Measurements from ENCODE around the gene TNS3. TPM values are rescaled to one million over a fixed set of nuclear protein-coding genes. Genes with fewer than 3 reads are reported as not detected.

The TNS3 gene
- total and polyA plus RNA-seq, 10 of the 15 experiments (the other 5 are each of a cell fraction or from before 2014, with no cell fraction given), result 0.27 to 2.7 (median 0.79) TPM

DNA sequence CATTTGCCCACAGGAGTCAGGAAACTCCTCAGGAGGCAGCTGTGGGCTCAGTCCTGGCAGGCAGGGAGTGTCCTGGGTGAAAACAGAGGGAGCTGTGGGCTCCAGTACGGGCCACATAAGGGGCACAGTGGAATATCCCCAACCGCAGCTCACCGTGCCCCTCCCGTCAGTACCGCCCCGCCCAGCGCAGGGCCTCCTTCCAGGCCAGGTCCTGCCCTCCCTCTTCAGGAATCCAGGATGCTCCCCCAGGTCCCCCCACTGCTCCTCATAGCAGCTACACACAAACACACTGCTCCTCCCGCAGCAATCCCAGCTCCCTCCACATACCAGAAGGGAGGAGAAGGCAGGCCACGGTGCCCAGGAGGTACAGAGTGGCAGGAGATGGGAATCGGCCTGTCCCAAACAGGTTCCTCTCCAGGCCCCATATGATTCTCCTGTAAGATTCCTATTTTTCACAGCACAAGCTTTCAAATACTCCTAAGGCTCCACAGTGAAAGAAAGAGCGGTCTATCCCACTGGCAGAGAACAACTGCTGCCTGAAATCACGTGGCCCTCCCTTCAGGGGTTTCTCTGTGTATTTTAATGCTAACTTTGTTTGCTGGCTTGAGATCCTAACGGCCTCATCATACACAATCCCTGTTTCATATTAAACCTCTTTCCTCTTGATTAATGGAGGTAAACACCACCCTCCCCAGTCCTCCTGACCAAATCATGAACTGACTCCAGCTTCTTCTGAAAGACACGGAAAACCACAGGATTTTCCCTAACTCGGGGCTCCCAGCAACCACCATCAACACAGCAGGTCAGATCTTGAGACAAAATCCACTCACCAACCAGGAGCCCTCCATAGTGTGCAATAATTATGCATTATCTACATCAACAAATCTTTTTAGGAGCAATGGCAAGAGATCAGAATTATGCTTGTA lies 178.7 kb downstream of the TNS3 start:
- Histone ChIP-seq H3K79me2 (ENCODE audit: control insufficient read depth, insufficient read depth, low read length) (no peaks in the 10 kb centered on the region), H3K9ac (ENCODE audit: control insufficient read depth, insufficient read depth, low read length) (no peak overlapping the region), H3K4me2 (ENCODE audit: control insufficient read depth, insufficient read depth) (no peak overlapping the region), H3K4me3 (no peak overlapping the region), H3K27ac (ENCODE audit: control insufficient read depth, insufficient read depth) (no peak overlapping the region), H3K27me3 (replicated peaks in 1 of 2; ENCODE audit: control insufficient read depth in 2 of 2, insufficient read depth in 2 of 2, low read length in 1 of 2) (no peaks in the 10 kb centered on the region), H2AFZ (ENCODE audit: control insufficient read depth, low read depth, low read length) (no peak overlapping the region), H3K36me3 (ENCODE audit: control insufficient read depth in 2 of 2, insufficient read depth in 2 of 2, low read length in 1 of 2) (no peaks in the 10 kb centered on the region), H4K20me1 (ENCODE audit: control insufficient read depth, insufficient read depth) (no peaks in the 10 kb centered on the region), H3K4me1 (ENCODE audit: control insufficient read depth, insufficient read depth, low read length) (no peaks in the 10 kb centered on the region), H3K9me3 (replicated peaks; ENCODE audit: control insufficient read depth, insufficient read depth, low read length) (no peaks in the 10 kb centered on the region)
- intact Hi-C loops (cut with micrococcal nuclease; ENCODE audit: unreplicated experiment), result no loop called here
- TF ChIP-seq, protein P1, sequence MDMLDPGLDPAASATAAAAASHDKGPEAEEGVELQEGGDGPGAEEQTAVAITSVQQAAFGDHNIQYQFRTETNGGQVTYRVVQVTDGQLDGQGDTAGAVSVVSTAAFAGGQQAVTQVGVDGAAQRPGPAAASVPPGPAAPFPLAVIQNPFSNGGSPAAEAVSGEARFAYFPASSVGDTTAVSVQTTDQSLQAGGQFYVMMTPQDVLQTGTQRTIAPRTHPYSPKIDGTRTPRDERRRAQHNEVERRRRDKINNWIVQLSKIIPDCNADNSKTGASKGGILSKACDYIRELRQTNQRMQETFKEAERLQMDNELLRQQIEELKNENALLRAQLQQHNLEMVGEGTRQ (IDR thresholded peaks at IDR 0.05; ENCODE audit: borderline replicate concordance, low read depth, low read length), result no peak
- TF ChIP-seq, protein P2, sequence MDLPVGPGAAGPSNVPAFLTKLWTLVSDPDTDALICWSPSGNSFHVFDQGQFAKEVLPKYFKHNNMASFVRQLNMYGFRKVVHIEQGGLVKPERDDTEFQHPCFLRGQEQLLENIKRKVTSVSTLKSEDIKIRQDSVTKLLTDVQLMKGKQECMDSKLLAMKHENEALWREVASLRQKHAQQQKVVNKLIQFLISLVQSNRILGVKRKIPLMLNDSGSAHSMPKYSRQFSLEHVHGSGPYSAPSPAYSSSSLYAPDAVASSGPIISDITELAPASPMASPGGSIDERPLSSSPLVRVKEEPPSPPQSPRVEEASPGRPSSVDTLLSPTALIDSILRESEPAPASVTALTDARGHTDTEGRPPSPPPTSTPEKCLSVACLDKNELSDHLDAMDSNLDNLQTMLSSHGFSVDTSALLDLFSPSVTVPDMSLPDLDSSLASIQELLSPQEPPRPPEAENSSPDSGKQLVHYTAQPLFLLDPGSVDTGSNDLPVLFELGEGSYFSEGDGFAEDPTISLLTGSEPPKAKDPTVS (IDR thresholded peaks at IDR 0.05; ENCODE audit: low read depth, low read length), result no peak
- TF ChIP-seq FOXM1 (IDR thresholded peaks at IDR 0.05; ENCODE audit: low read depth, low read length) (no peak), POLR2AphosphoS5 (IDR thresholded peaks at IDR 0.05; ENCODE audit: low read length) (no peak), CHD4 (IDR thresholded peaks at IDR 0.05) (no peak), MXI1 (IDR thresholded peaks at IDR 0.05; ENCODE audit: low read depth, low read length) (no peak), WRNIP1 (IDR thresholded peaks at IDR 0.05; ENCODE audit: borderline replicate concordance, low read depth, low read length) (no peak), RB1 (IDR thresholded peaks at IDR 0.05; ENCODE audit: borderline replicate concordance) (no peak), KAT2A (conservative IDR thresholded peaks at IDR 0.05; ENCODE audit: control insufficient read depth, low read depth, low read length) (no peak), EZH2 (IDR thresholded peaks at IDR 0.05; ENCODE audit: borderline replicate concordance, control insufficient read depth, low read depth, low read length) (no peak), RAD21 (IDR thresholded peaks at IDR 0.05; ENCODE audit: insufficient read depth, low read depth, low read length) (no peak)
- ChIA-PET POLR2A (no interaction called here), RAD21 (ENCODE audit: unreplicated experiment) (no interaction called here), SMC1A (ENCODE audit: uncharacterized antibody, unreplicated experiment) (no interaction called here), CTCF (no interaction called here)
- in situ Hi-C loops (cut with MboI), result no loop called here
- no peak for FAIRE-seq
- no peak for DNase-seq (ENCODE audit: low read depth, low spot score)
- WGBS (ENCODE audit: insufficient coverage, insufficient replicate concordance, low lambda C conversion rate, missing lambda C conversion rate), result 53% methylated on average over 15 of the region's 15 CpGs
- BruUV-seq (replicated peaks), result no TSS peak
- no peak for ATAC-seq

Data from GM12878 (cell line).